ENCODE results near the gene ERG28. TPM values are rescaled to one million over a fixed set of nuclear protein-coding genes. Genes with fewer than 3 reads are reported as not detected.

Gene ERG28
- total RNA-seq, 4 donors from 2014 or later = 0.26 to 11.2 (median 4.2) TPM

GRCh38 chr14:75628816-75629215 lies 31.9 kb downstream of the ERG28 start:
- Histone ChIP-seq H3K9me3 (no peaks in the 10 kb centered on the region), H3K27ac (no peak overlapping the region), H3K36me3 (no peaks in the 10 kb centered on the region), H3K27me3 (no peaks in the 10 kb centered on the region), H3K4me3 (no peak overlapping the region), H3K4me1 (no peaks in the 10 kb centered on the region)
- DNase-seq = no peak
- TF ChIP-seq, protein P1, sequence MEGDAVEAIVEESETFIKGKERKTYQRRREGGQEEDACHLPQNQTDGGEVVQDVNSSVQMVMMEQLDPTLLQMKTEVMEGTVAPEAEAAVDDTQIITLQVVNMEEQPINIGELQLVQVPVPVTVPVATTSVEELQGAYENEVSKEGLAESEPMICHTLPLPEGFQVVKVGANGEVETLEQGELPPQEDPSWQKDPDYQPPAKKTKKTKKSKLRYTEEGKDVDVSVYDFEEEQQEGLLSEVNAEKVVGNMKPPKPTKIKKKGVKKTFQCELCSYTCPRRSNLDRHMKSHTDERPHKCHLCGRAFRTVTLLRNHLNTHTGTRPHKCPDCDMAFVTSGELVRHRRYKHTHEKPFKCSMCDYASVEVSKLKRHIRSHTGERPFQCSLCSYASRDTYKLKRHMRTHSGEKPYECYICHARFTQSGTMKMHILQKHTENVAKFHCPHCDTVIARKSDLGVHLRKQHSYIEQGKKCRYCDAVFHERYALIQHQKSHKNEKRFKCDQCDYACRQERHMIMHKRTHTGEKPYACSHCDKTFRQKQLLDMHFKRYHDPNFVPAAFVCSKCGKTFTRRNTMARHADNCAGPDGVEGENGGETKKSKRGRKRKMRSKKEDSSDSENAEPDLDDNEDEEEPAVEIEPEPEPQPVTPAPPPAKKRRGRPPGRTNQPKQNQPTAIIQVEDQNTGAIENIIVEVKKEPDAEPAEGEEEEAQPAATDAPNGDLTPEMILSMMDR (IDR thresholded peaks at IDR 0.05) = no peak
- no peak for TF ChIP-seq POLR2A (IDR thresholded peaks at IDR 0.05)
- intact Hi-C loops (cut with DNase I; ENCODE audit: low total_unique reads) = no loop called here

GRCh38 chr14:75627406-75627805 lies 33.3 kb downstream of the ERG28 start:
- H3K27ac ChIP-seq = no peak overlapping the region
- H3K4me3 ChIP-seq = no peak overlapping the region
- no peaks in the 10 kb centered on the region for H3K9me3 ChIP-seq
- intact Hi-C loops (cut with DNase I; ENCODE audit: low total_unique reads) = no loop called here
- no peaks in the 10 kb centered on the region for H3K36me3 ChIP-seq
- no peaks in the 10 kb centered on the region for H3K4me1 ChIP-seq
- H3K27me3 ChIP-seq = no peaks in the 10 kb centered on the region
- TF ChIP-seq, protein P1 (IDR thresholded peaks at IDR 0.05) = no peak
- TF ChIP-seq POLR2A (IDR thresholded peaks at IDR 0.05) = no peak
- no peak for DNase-seq

- TF ChIP-seq POLR2A (IDR thresholded peaks at IDR 0.05) = no peak
- TF ChIP-seq, protein P1 (IDR thresholded peaks at IDR 0.05) = no peak
- H3K27me3 ChIP-seq = no peaks in the 10 kb centered on the region
- H3K4me3 ChIP-seq = no peak overlapping the region
Observed at GRCh38 chr14:75626863-75627262, 33.8 kb downstream of the ERG28 start.

GRCh38 chr14:75626396-75626795 lies 34.3 kb downstream of the ERG28 start:
- TF ChIP-seq POLR2A (IDR thresholded peaks at IDR 0.05) = no peak
- TF ChIP-seq, protein P1 (IDR thresholded peaks at IDR 0.05) = no peak
- intact Hi-C loops (cut with DNase I; ENCODE audit: low total_unique reads) = no loop called here
- Histone ChIP-seq H3K27me3 (no peaks in the 10 kb centered on the region), H3K4me3 (no peak overlapping the region), H3K9me3 (no peaks in the 10 kb centered on the region), H3K27ac (no peak overlapping the region), H3K4me1 (no peaks in the 10 kb centered on the region), H3K36me3 (no peaks in the 10 kb centered on the region)
- no peak for DNase-seq

More at GRCh38 chr14:75626863-75627262, 33.8 kb downstream of the ERG28 start:
- Histone ChIP-seq H3K36me3 (no peaks in the 10 kb centered on the region), H3K27ac (no peak overlapping the region), H3K4me1 (no peaks in the 10 kb centered on the region), H3K9me3 (no peaks in the 10 kb centered on the region)
- intact Hi-C loops (cut with DNase I; ENCODE audit: low total_unique reads) = no loop called here
- DNase-seq = no peak

GRCh38 chr14:75625034-75625433 lies 35.6 kb downstream of the ERG28 start:
- no peak for DNase-seq
- TF ChIP-seq POLR2A (IDR thresholded peaks at IDR 0.05) = no peak
- TF ChIP-seq, protein P1 (IDR thresholded peaks at IDR 0.05) = no peak
- Histone ChIP-seq H3K9me3 (no peaks in the 10 kb centered on the region), H3K4me1 (no peaks in the 10 kb centered on the region), H3K27ac (no peak overlapping the region), H3K27me3 (no peaks in the 10 kb centered on the region), H3K4me3 (no peak overlapping the region), H3K36me3 (no peaks in the 10 kb centered on the region)
- intact Hi-C loops (cut with DNase I; ENCODE audit: low total_unique reads) = no loop called here

Data from uterus (tissue), 4 donors.